A673 (cell line): ENCODE data around the gene ISY1.

Experiments used
- EZH2 ChIP-seq: fragments of 200-600 bp; sonication (generic); IDR thresholded peaks from 2 replicates; pipeline ENCODE4 v1.6.1; 2017; ENCODE audit warnings: borderline replicate concordance, low read depth, mild to moderate bottlenecking, mixed read lengths, antibody characterized with exemption, low read length; ENCODE audit not compliant: poor library complexity, severe bottlenecking
- TF ChIP-seq, protein P1 (sequence below): fragments of 300-800, 200-600 bp; sonication (generic); conservative IDR thresholded peaks from 2 replicates; pipeline ENCODE4 v1.5.1; 2017; ENCODE audit warnings: low read depth, mild to moderate bottlenecking, antibody characterized with exemption, low read length, moderate library complexity, mixed read lengths

DNA sequence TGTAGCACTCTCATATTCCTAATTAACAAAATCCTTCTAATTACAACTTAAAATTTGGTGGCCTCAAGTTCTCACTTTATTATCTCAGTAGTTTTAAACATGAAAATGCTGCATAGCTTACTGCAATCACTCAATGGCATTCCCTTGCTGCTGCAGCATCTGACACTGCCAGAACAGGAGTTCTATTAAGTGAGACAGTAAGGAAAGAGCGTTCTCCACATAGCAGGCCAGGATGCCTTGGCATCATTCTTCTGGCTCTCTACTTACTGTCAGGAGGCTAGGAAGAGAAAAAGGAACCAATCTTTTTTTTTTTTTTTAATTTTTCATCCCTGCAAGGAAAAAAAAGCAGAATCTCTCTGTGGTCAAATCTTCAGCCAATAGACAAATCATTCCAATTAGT, 19.6 kb upstream of the ISY1 start:
- TF ChIP-seq, protein P1, sequence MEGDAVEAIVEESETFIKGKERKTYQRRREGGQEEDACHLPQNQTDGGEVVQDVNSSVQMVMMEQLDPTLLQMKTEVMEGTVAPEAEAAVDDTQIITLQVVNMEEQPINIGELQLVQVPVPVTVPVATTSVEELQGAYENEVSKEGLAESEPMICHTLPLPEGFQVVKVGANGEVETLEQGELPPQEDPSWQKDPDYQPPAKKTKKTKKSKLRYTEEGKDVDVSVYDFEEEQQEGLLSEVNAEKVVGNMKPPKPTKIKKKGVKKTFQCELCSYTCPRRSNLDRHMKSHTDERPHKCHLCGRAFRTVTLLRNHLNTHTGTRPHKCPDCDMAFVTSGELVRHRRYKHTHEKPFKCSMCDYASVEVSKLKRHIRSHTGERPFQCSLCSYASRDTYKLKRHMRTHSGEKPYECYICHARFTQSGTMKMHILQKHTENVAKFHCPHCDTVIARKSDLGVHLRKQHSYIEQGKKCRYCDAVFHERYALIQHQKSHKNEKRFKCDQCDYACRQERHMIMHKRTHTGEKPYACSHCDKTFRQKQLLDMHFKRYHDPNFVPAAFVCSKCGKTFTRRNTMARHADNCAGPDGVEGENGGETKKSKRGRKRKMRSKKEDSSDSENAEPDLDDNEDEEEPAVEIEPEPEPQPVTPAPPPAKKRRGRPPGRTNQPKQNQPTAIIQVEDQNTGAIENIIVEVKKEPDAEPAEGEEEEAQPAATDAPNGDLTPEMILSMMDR, result no peak
- no peak for TF ChIP-seq EZH2
